ENCODE measurements around the gene MPC1L. TPM values are rescaled to one million over a fixed set of nuclear protein-coding genes. Genes with fewer than 3 reads are reported as not detected.

MPC1L gene
- total and polyA plus RNA-seq, 2 of the 8 experiments (the other 6 are each of a cell fraction or from before 2014, with no cell fraction given), result not detected

- TF ChIP-seq SIN3A (conservative IDR thresholded peaks at IDR 0.05 in 1 of 2, IDR thresholded peaks at IDR 0.05 in 1 of 2; ENCODE audit: low read depth in 1 of 2, low read length in 2 of 2) (no peak), SIRT6 (IDR thresholded peaks at IDR 0.05; ENCODE audit: low read length) (no peak)
Observed at GRCh38 chrX:40579900-40580536, 43.2 kb upstream of the MPC1L start (continued).
